MM.1S (cell line): Measurements from ENCODE around the gene RPL36A.

Source experiments
- CTCF ChIP-seq: fragments of 300-600 bp; sonication (generic); IDR thresholded peaks from 2 replicates; pipeline ENCODE4 v1.5.1; 2016; ENCODE audit warnings: antibody characterized with exemption, low read length, mixed read lengths
- EZH2 ChIP-seq: fragments of 300-600 bp; sonication (generic); optimal IDR thresholded peaks from 2 replicates; pipeline ENCODE3; 2017; ENCODE audit warnings: low read depth, mild to moderate bottlenecking, antibody characterized with exemption, low read length, mixed read lengths
- EZH2phosphoT487 ChIP-seq: fragments of 300-600 bp; sonication (generic); IDR thresholded peaks from 2 replicates; pipeline ENCODE4 v1.6.1; 2018; ENCODE audit warnings: antibody characterized with exemption, low read length

- TF ChIP-seq CTCF (peak; percentile 37), EZH2phosphoT487 (no peak), EZH2 (no peak)
Measured at GRCh38 chrX:101357166-101357795, 33.5 kb upstream of the RPL36A start.
